Subcutaneous abdominal adipose tissue (tissue), 5 donors: Measurements from ENCODE around the gene TIMP2.
"Not testable (repeated sequence)": the region's sequence is repeated elsewhere in the genome, so short reads cannot be mapped to it uniquely, and the experiment has no call there.

Experiments used
- H3K27ac ChIP-seq: one replicate; pipeline ENCODE4 v1.7.0; 2013; ENCODE audit warnings: low read depth, mild to moderate bottlenecking, inconsistent platforms, low read length, moderate library complexity
- H3K27me3 ChIP-seq, 5 donors: one replicate each; pipeline ENCODE4 v1.7.0; 2013; ENCODE audit warnings: low read length in 5 of 5, inconsistent platforms in 1 of 5; ENCODE audit not compliant: control insufficient read depth in 5 of 5, insufficient read depth in 4 of 5
- H3K36me3 ChIP-seq, 5 donors: one replicate each; pipeline ENCODE4 v1.7.0; 2013; ENCODE audit warnings: low read length in 5 of 5; ENCODE audit not compliant: control insufficient read depth in 5 of 5, insufficient read depth in 5 of 5
- H3K4me1 ChIP-seq, 5 donors: one replicate each; pipeline ENCODE4 v1.7.0; 2013; ENCODE audit warnings: low read length in 5 of 5, mild to moderate bottlenecking in 3 of 5, moderate library complexity in 1 of 5; ENCODE audit not compliant: control insufficient read depth in 5 of 5, insufficient read depth in 5 of 5
- H3K4me3 ChIP-seq, 5 donors: one replicate each; pipeline ENCODE4 v1.7.0; 2013; ENCODE audit warnings: low read length in 5 of 5, low read depth in 1 of 5
- H3K9ac ChIP-seq, 5 donors: one replicate each; pipeline ENCODE4 v1.7.0; 2013; ENCODE audit warnings: low read length in 5 of 5, mild to moderate bottlenecking in 4 of 5, moderate library complexity in 3 of 5
- H3K9me3 ChIP-seq, 5 donors: one replicate each; pipeline ENCODE4 v1.7.0; 2013; ENCODE audit warnings: low read length in 5 of 5; ENCODE audit not compliant: control insufficient read depth in 5 of 5
- donor health status: healthy.
- donor health status: healthy.
- donor health status: healthy.
- donor health status: healthy.
- donor health status: healthy.

TIMP2 gene

GRCh38 chr17:78911543-78911942, 13.6 kb downstream of the TIMP2 start:
- H3K4me3 ChIP-seq, H3K36me3 ChIP-seq, H3K9ac ChIP-seq, H3K9me3 ChIP-seq, H3K27me3 ChIP-seq: not testable (repeated sequence)
- Histone ChIP-seq H3K27ac (peak overlapping the region; percentile 62), H3K4me1 (peaks cover 17 to 68% (median 58%) of the 10 kb centered on the region in 5 donors)

- no peaks in the 10 kb centered on the region for H3K9me3 ChIP-seq
- no peak overlapping the region for H3K9ac ChIP-seq
- peaks cover 0 to 3% (median 2%) of the 10 kb centered on the region in 5 donors for H3K36me3 ChIP-seq
- H3K4me1 ChIP-seq = peaks cover 11 to 64% (median 50%) of the 10 kb centered on the region in 5 donors
- no peak overlapping the region for H3K4me3 ChIP-seq
- H3K27ac ChIP-seq = peak overlapping the region; percentile 23
- no peaks in the 10 kb centered on the region for H3K27me3 ChIP-seq
Observed at GRCh38 chr17:78910497-78911284, 14.5 kb downstream of the TIMP2 start.

- Histone ChIP-seq H3K4me1 (peaks cover 11 to 57% (median 51%) of the 10 kb centered on the region in 5 donors), H3K27ac (peak overlapping the region; percentile 4)
Observed at GRCh38 chr17:78908426-78908825, 16.8 kb downstream of the TIMP2 start.

GRCh38 chr17:78905541-78905940, 19.6 kb downstream of the TIMP2 start:
- Histone ChIP-seq H3K27ac (no peak overlapping the region), H3K9me3 (no peaks in the 10 kb centered on the region), H3K4me1 (peaks cover 12 to 44% (median 37%) of the 10 kb centered on the region in 5 donors), H3K9ac (no peak overlapping the region), H3K36me3 (peaks cover 0 to 37% (median 20%) of the 10 kb centered on the region in 5 donors), H3K4me3 (no peak overlapping the region), H3K27me3 (no peaks in the 10 kb centered on the region)

More at GRCh38 chr17:78908426-78908825, 16.8 kb downstream of the TIMP2 start:
- Histone ChIP-seq H3K36me3 (peaks cover 0 to 12% (median 2%) of the 10 kb centered on the region in 5 donors), H3K9me3 (no peaks in the 10 kb centered on the region), H3K27me3 (no peaks in the 10 kb centered on the region), H3K4me3 (no peak overlapping the region), H3K9ac (no peak overlapping the region)

- Histone ChIP-seq H3K4me1 (peaks cover 12 to 44% (median 35%) of the 10 kb centered on the region in 5 donors), H3K27ac (no peak overlapping the region), H3K4me3 (no peak overlapping the region), H3K9ac (no peak overlapping the region), H3K36me3 (peaks cover 0 to 38% (median 21%) of the 10 kb centered on the region in 5 donors), H3K9me3 (no peaks in the 10 kb centered on the region), H3K27me3 (no peaks in the 10 kb centered on the region)
Observed at GRCh38 chr17:78905116-78905515, 20.1 kb downstream of the TIMP2 start.

- Histone ChIP-seq H3K27ac (no peak overlapping the region), H3K4me1 (peaks cover 12 to 43% (median 33%) of the 10 kb centered on the region in 5 donors), H3K9ac (no peak overlapping the region), H3K27me3 (no peaks in the 10 kb centered on the region), H3K36me3 (peaks cover 0 to 36% (median 21%) of the 10 kb centered on the region in 5 donors), H3K4me3 (no peak overlapping the region), H3K9me3 (no peaks in the 10 kb centered on the region)
Observed at GRCh38 chr17:78904371-78904770, 20.8 kb downstream of the TIMP2 start.

- Histone ChIP-seq H3K9ac (peak within 1 kb of the TSS in 1 of 5 donors; percentile 1), H3K27ac (no peak within 1 kb of the TSS), H3K27me3 (no peaks in the 10 kb centered on the region), H3K9me3 (no peaks in the 10 kb centered on the region), H3K4me1 (peaks cover 9 to 42% (median 32%) of the 10 kb centered on the region in 5 donors), H3K4me3 (no peak within 1 kb of the TSS), H3K36me3 (peaks cover 0 to 39% (median 21%) of the 10 kb centered on the region in 5 donors)
Observed at GRCh38 chr17:78903101-78903779, 21.9 kb downstream of the TIMP2 start, which contains the start of gene CEP295NL. Gene CEP295NL (minus strand): TSS chr17:78903201. CDS start chr17:78901828, 1,373 bp downstream.

GRCh38 chr17:78902231-78902630, 23.0 kb downstream of the TIMP2 start:
- not testable (repeated sequence) for H3K9me3 ChIP-seq, H3K27me3 ChIP-seq, H3K4me3 ChIP-seq, H3K9ac ChIP-seq, H3K27ac ChIP-seq
- peaks cover 0 to 43% (median 21%) of the 10 kb centered on the region in 5 donors for H3K36me3 ChIP-seq
- peaks cover 12 to 50% (median 41%) of the 10 kb centered on the region in 5 donors for H3K4me1 ChIP-seq

GRCh38 chr17:78901806-78902205, 23.4 kb downstream of the TIMP2 start:
- Histone ChIP-seq H3K9me3 (no peaks in the 10 kb centered on the region), H3K4me1 (peaks cover 12 to 54% (median 46%) of the 10 kb centered on the region in 5 donors), H3K9ac (no peak overlapping the region), H3K36me3 (peaks cover 0 to 43% (median 21%) of the 10 kb centered on the region in 5 donors), H3K4me3 (no peak overlapping the region), H3K27ac (no peak overlapping the region), H3K27me3 (no peaks in the 10 kb centered on the region)

- H3K9me3 ChIP-seq = no peaks in the 10 kb centered on the region
- H3K27me3 ChIP-seq = no peaks in the 10 kb centered on the region
- H3K4me3 ChIP-seq = no peak overlapping the region
- peaks cover 0 to 43% (median 21%) of the 10 kb centered on the region in 5 donors for H3K36me3 ChIP-seq
- no peak overlapping the region for H3K27ac ChIP-seq
- H3K4me1 ChIP-seq = peaks cover 17 to 61% (median 55%) of the 10 kb centered on the region in 5 donors
- no peak overlapping the region for H3K9ac ChIP-seq
Observed at GRCh38 chr17:78900816-78901215, 24.4 kb downstream of the TIMP2 start.
